ENCODE measurements around the gene TBL1X.
"Not testable (repeated sequence)": the region's sequence is repeated elsewhere in the genome, so short reads cannot be mapped to it uniquely, and the experiment has no call there.

The TBL1X gene

DNA sequence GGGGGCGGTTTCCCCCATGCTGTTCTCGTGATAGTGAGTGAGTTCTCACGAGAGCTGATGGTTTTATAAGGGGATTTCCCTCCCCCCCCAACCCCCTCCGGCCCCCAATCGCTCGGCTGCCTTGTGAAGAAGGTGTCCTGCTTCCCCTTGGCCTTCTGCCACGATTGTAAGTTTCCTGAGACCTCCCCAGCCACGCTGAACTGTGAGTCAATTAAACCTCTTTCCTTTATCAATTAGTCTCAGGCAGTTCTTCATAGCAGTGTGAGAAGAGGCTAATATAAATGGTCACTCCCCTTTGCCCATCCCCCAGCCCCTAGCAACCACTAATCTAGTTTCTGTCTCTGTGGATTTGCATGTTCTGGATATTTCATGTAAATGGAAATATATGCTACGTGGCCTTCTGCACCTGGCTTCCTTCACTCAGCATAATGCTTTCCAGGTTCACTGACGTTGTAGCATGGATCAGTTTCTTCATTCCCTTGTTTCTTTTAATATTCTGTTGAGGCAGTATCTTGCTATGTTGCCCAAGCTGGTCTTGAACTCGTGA, 284.4 kb downstream of the TBL1X start:
- Histone ChIP-seq H3K36me3 (ENCODE audit: control insufficient read depth in 2 of 2, insufficient read depth in 2 of 2, low read length in 2 of 2) (no peaks in the 10 kb centered on the region), H3K9ac (ENCODE audit: low read length in 2 of 2) (no peak overlapping the region), H3K27me3 (ENCODE audit: control insufficient read depth in 1 of 2, insufficient read depth in 2 of 2, low read length in 2 of 2) (no peaks in the 10 kb centered on the region), H3K27ac (ENCODE audit: low read length) (no peak overlapping the region), H3K9me3 (ENCODE audit: control insufficient read depth in 2 of 2, low read length in 2 of 2) (no peaks in the 10 kb centered on the region), H3K4me1 (ENCODE audit: control insufficient read depth, insufficient read depth, low read length) (no peaks in the 10 kb centered on the region), H3K4me3 (ENCODE audit: low read length in 2 of 2) (no peak overlapping the region)

GRCh38 chrX:9757366-9757765, 292.5 kb downstream of the TBL1X start:
- Histone ChIP-seq H3K9ac (ENCODE audit: low read length in 2 of 2) (no peak overlapping the region), H3K27me3 (ENCODE audit: control insufficient read depth in 1 of 2, insufficient read depth in 2 of 2, low read length in 2 of 2) (peaks cover 0 to 9% of the 10 kb centered on the region in 2 donors), H3K4me3 (ENCODE audit: low read length in 2 of 2) (no peak overlapping the region), H3K9me3 (ENCODE audit: control insufficient read depth in 2 of 2, low read length in 2 of 2) (no peaks in the 10 kb centered on the region), H3K36me3 (ENCODE audit: control insufficient read depth in 2 of 2, insufficient read depth in 2 of 2, low read length in 2 of 2) (no peaks in the 10 kb centered on the region), H3K4me1 (ENCODE audit: control insufficient read depth, insufficient read depth, low read length) (no peaks in the 10 kb centered on the region), H3K27ac (ENCODE audit: low read length) (no peak overlapping the region)

GRCh38 chrX:9758021-9758638, 293.3 kb downstream of the TBL1X start:
- Histone ChIP-seq H3K9ac (ENCODE audit: low read length in 2 of 2) (no peak overlapping the region), H3K4me3 (ENCODE audit: low read length in 2 of 2) (no peak overlapping the region), H3K9me3 (ENCODE audit: control insufficient read depth in 2 of 2, low read length in 2 of 2) (no peaks in the 10 kb centered on the region), H3K4me1 (ENCODE audit: control insufficient read depth, insufficient read depth, low read length) (no peaks in the 10 kb centered on the region), H3K27me3 (ENCODE audit: control insufficient read depth in 1 of 2, insufficient read depth in 2 of 2, low read length in 2 of 2) (peaks cover 0 to 9% of the 10 kb centered on the region in 2 donors), H3K36me3 (ENCODE audit: control insufficient read depth in 2 of 2, insufficient read depth in 2 of 2, low read length in 2 of 2) (no peaks in the 10 kb centered on the region), H3K27ac (ENCODE audit: low read length) (no peak overlapping the region)

- H3K4me3 ChIP-seq (ENCODE audit: low read length in 2 of 2), result no peak overlapping the region
- H3K27ac ChIP-seq (ENCODE audit: low read length), result no peak overlapping the region
These were observed 294.5 kb downstream of the TBL1X start for GRCh38 chrX:9759337-9759736.

DNA sequence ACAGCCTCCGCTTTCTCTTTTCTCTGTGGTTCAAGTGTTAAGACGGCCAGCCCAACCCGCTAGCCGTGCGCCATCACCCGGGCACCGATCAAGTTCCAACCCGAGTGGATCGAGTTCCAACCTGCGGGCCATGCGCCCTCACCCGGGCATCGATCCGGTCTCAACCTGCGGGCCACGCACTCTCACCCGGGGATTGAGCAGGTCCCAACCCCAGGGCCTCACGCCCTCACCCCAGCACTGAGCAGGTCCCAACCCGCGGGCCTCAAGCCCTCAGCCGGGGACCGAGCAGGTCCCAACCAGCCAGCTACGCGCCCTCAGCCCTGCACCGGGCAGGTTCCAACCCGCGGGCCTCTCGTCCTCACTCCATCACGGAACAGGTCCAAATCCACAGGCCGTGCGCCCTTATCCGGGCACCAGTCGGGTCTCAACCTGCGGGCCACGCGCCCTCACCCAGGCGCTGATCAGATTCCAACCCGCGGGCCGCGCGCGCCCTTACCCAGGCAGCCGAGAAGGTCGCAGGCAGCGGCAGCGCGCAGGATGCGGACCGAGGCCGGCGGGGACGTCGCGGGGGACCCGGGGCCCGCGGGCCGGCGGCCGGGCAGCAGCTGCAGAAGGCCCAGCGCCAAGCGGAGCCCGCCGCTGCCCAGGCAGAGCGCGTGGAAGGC, 300.3 kb downstream of the TBL1X start:
- H3K27me3 ChIP-seq (ENCODE audit: control insufficient read depth in 1 of 2, insufficient read depth in 2 of 2, low read length in 2 of 2), result peaks cover 4 to 12% of the 10 kb centered on the region in 2 donors
- H3K4me1 ChIP-seq (ENCODE audit: control insufficient read depth, insufficient read depth, low read length), result no peaks in the 10 kb centered on the region
- no peak overlapping the region for H3K9ac ChIP-seq (ENCODE audit: low read length in 2 of 2)
- no peaks in the 10 kb centered on the region for H3K36me3 ChIP-seq (ENCODE audit: control insufficient read depth in 2 of 2, insufficient read depth in 2 of 2, low read length in 2 of 2)
- no peak overlapping the region for H3K4me3 ChIP-seq (ENCODE audit: low read length in 2 of 2)
- H3K27ac ChIP-seq (ENCODE audit: low read length), result no peak overlapping the region
- H3K9me3 ChIP-seq (ENCODE audit: control insufficient read depth in 2 of 2, low read length in 2 of 2), result no peaks in the 10 kb centered on the region

More at GRCh38 chrX:9759337-9759736, 294.5 kb downstream of the TBL1X start:
- H3K36me3 ChIP-seq (ENCODE audit: control insufficient read depth in 2 of 2, insufficient read depth in 2 of 2, low read length in 2 of 2), result no peaks in the 10 kb centered on the region
- no peak overlapping the region for H3K9ac ChIP-seq (ENCODE audit: low read length in 2 of 2)
- H3K4me1 ChIP-seq (ENCODE audit: control insufficient read depth, insufficient read depth, low read length), result no peaks in the 10 kb centered on the region
- H3K9me3 ChIP-seq (ENCODE audit: control insufficient read depth in 2 of 2, low read length in 2 of 2), result no peaks in the 10 kb centered on the region
- peaks cover 0 to 9% of the 10 kb centered on the region in 2 donors for H3K27me3 ChIP-seq (ENCODE audit: control insufficient read depth in 1 of 2, insufficient read depth in 2 of 2, low read length in 2 of 2)

GRCh38 chrX:9765737-9766097, 300.9 kb downstream of the TBL1X start, which contains the start of gene GPR143:
Gene GPR143 (minus strand): TSS chrX:9765847. CDS start chrX:9765817, 30 bp downstream.
- peaks cover 4 to 13% of the 10 kb centered on the region in 2 donors for H3K27me3 ChIP-seq (ENCODE audit: control insufficient read depth in 1 of 2, insufficient read depth in 2 of 2, low read length in 2 of 2)
- no peak within 1 kb of the TSS for H3K4me3 ChIP-seq (ENCODE audit: low read length in 2 of 2)
- no peak within 1 kb of the TSS for H3K9ac ChIP-seq (ENCODE audit: low read length in 2 of 2)
- H3K9me3 ChIP-seq (ENCODE audit: control insufficient read depth in 2 of 2, low read length in 2 of 2), result no peaks in the 10 kb centered on the region
- no peaks in the 10 kb centered on the region for H3K4me1 ChIP-seq (ENCODE audit: control insufficient read depth, insufficient read depth, low read length)
- no peak within 1 kb of the TSS for H3K27ac ChIP-seq (ENCODE audit: low read length)
- H3K36me3 ChIP-seq (ENCODE audit: control insufficient read depth in 2 of 2, insufficient read depth in 2 of 2, low read length in 2 of 2), result no peaks in the 10 kb centered on the region

GRCh38 chrX:9767375-9767774, 302.5 kb downstream of the TBL1X start:
- Histone ChIP-seq H3K27ac (ENCODE audit: low read length) (no peak overlapping the region), H3K4me1 (ENCODE audit: control insufficient read depth, insufficient read depth, low read length) (no peaks in the 10 kb centered on the region), H3K36me3 (ENCODE audit: control insufficient read depth in 2 of 2, insufficient read depth in 2 of 2, low read length in 2 of 2) (no peaks in the 10 kb centered on the region), H3K9ac (ENCODE audit: low read length in 2 of 2) (no peak overlapping the region), H3K4me3 (ENCODE audit: low read length in 2 of 2) (no peak overlapping the region), H3K9me3 (ENCODE audit: control insufficient read depth in 2 of 2, low read length in 2 of 2) (no peaks in the 10 kb centered on the region), H3K27me3 (ENCODE audit: control insufficient read depth in 1 of 2, insufficient read depth in 2 of 2, low read length in 2 of 2) (peaks cover 4 to 14% of the 10 kb centered on the region in 2 donors)

- not testable (repeated sequence) for H3K4me1 ChIP-seq (ENCODE audit: control insufficient read depth, insufficient read depth, low read length); H3K36me3 ChIP-seq (ENCODE audit: control insufficient read depth in 2 of 2, insufficient read depth in 2 of 2, low read length in 2 of 2); H3K9me3 ChIP-seq (ENCODE audit: control insufficient read depth in 2 of 2, low read length in 2 of 2); H3K9ac ChIP-seq (ENCODE audit: low read length in 2 of 2); H3K4me3 ChIP-seq (ENCODE audit: low read length in 2 of 2); H3K27ac ChIP-seq (ENCODE audit: low read length)
- H3K27me3 ChIP-seq (ENCODE audit: control insufficient read depth in 1 of 2, insufficient read depth in 2 of 2, low read length in 2 of 2), result peaks cover 4 to 14% of the 10 kb centered on the region in 2 donors
These were observed 303.5 kb downstream of the TBL1X start for GRCh38 chrX:9768321-9768839.

DNA sequence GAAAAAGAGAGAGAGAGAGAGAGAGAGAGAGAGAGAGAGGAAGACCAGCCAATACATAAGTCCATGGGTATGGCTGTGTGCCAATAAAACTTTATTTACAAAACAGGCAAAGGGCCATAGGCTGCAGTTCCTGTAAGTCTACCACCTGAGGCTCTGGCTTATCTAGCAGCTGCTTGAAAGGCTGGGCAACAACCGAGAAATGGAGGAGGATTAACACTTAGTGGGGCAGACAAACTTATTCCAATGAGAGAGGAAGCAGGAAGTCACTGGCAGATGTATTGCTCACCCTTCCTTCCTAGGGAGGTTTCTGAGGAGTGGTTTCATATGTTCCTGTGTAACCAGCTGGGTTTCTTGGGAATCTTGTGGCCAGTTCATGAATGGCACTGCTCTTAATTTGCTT, 305.5 kb downstream of the TBL1X start:
- H3K9ac ChIP-seq (ENCODE audit: low read length in 2 of 2), result no peak overlapping the region
- H3K4me3 ChIP-seq (ENCODE audit: low read length in 2 of 2), result no peak overlapping the region
- H3K27ac ChIP-seq (ENCODE audit: low read length), result no peak overlapping the region
- H3K36me3 ChIP-seq (ENCODE audit: control insufficient read depth in 2 of 2, insufficient read depth in 2 of 2, low read length in 2 of 2), result no peaks in the 10 kb centered on the region
- H3K9me3 ChIP-seq (ENCODE audit: control insufficient read depth in 2 of 2, low read length in 2 of 2), result no peaks in the 10 kb centered on the region
- peaks cover 0 to 13% of the 10 kb centered on the region in 2 donors for H3K27me3 ChIP-seq (ENCODE audit: control insufficient read depth in 1 of 2, insufficient read depth in 2 of 2, low read length in 2 of 2)
- no peaks in the 10 kb centered on the region for H3K4me1 ChIP-seq (ENCODE audit: control insufficient read depth, insufficient read depth, low read length)

DNA sequence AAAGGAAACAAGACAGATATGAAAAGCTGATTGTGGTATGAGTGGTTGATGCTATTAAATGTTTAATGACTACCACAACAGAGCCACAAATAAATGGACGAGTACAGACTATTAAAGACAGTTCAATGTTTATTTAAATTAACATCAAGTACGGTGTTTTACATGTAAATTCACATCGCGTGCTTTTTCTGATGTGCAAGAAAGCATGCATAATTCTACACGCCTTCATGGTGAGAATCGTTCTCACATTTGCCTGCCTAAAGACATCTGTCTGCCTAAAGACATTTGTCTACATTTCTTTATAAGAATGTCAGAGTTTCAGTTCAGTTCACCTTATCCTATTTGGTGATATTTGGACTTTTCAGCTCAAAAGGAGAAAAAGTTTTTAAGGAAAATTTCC, 308.1 kb downstream of the TBL1X start:
- Histone ChIP-seq H3K4me1 (ENCODE audit: control insufficient read depth, insufficient read depth, low read length) (no peaks in the 10 kb centered on the region), H3K9me3 (ENCODE audit: control insufficient read depth in 2 of 2, low read length in 2 of 2) (no peaks in the 10 kb centered on the region), H3K36me3 (ENCODE audit: control insufficient read depth in 2 of 2, insufficient read depth in 2 of 2, low read length in 2 of 2) (no peaks in the 10 kb centered on the region), H3K27me3 (ENCODE audit: control insufficient read depth in 1 of 2, insufficient read depth in 2 of 2, low read length in 2 of 2) (peaks cover 0 to 9% of the 10 kb centered on the region in 2 donors), H3K27ac (ENCODE audit: low read length) (no peak overlapping the region), H3K9ac (ENCODE audit: low read length in 2 of 2) (no peak overlapping the region), H3K4me3 (ENCODE audit: low read length in 2 of 2) (no peak overlapping the region)

GRCh38 chrX:9775930-9776329, 311.1 kb downstream of the TBL1X start:
- Histone ChIP-seq H3K4me3 (ENCODE audit: low read length in 2 of 2) (no peak overlapping the region), H3K36me3 (ENCODE audit: control insufficient read depth in 2 of 2, insufficient read depth in 2 of 2, low read length in 2 of 2) (no peaks in the 10 kb centered on the region), H3K4me1 (ENCODE audit: control insufficient read depth, insufficient read depth, low read length) (no peaks in the 10 kb centered on the region), H3K9ac (ENCODE audit: low read length in 2 of 2) (no peak overlapping the region), H3K9me3 (ENCODE audit: control insufficient read depth in 2 of 2, low read length in 2 of 2) (no peaks in the 10 kb centered on the region), H3K27ac (ENCODE audit: low read length) (no peak overlapping the region), H3K27me3 (ENCODE audit: control insufficient read depth in 1 of 2, insufficient read depth in 2 of 2, low read length in 2 of 2) (peaks cover 0 to 8% of the 10 kb centered on the region in 2 donors)

All from stomach smooth muscle (tissue), 2 donors.